HL-60 (cell line): ENCODE results near the gene CYP27B1.

Source experiments
- DNase-seq, 2 experiments: peaks; one replicate each; pipeline ENCODE4 v3.0.0-alpha.2; 2010 to 2020; ENCODE audit warnings: low read depth in 1 of 2, low spot score in 1 of 2
- H3K27ac ChIP-seq: fragments of 250-450 bp; sonication (Bioruptor Pico); replicated peaks from 2 replicates; pipeline ENCODE4 v1.5.1; 2020; ENCODE audit warnings: mild to moderate bottlenecking, moderate library complexity
- H3K27me3 ChIP-seq: fragments of 250-450 bp; sonication (Bioruptor Pico); 2 replicates; pipeline ENCODE4 v1.5.1; 2021; ENCODE audit warnings: mild to moderate bottlenecking, moderate library complexity; ENCODE audit not compliant: insufficient read depth, poor library complexity, severe bottlenecking
- H3K4me3 ChIP-seq: replicated peaks from 2 replicates; pipeline ENCODE4 v1.5.1; 2011; ENCODE audit warnings: mild to moderate bottlenecking, control low read depth, low read length; ENCODE audit not compliant: insufficient read depth
- GABPA ChIP-seq: IDR thresholded peaks from 2 replicates; pipeline ENCODE4 v1.6.1; 2012; ENCODE audit warnings: low read depth
- POLR2AphosphoS5 ChIP-seq: IDR thresholded peaks from 2 replicates; pipeline ENCODE4 v1.6.1; 2012; ENCODE audit warnings: low read depth
- SPI1 ChIP-seq: IDR thresholded peaks from 2 replicates; pipeline ENCODE4 v1.6.1; 2012; ENCODE audit warnings: low read depth, mild to moderate bottlenecking, borderline replicate concordance
- TF ChIP-seq, protein P1 (sequence below): IDR thresholded peaks from 2 replicates; pipeline ENCODE4 v1.6.1; 2012; ENCODE audit warnings: low read depth; ENCODE audit not compliant: insufficient replicate concordance
- TF ChIP-seq, protein P2 (sequence below): IDR thresholded peaks from one replicate; pipeline ENCODE4 v1.5.1; 2011; ENCODE audit warnings: low read length, control low read depth, inconsistent platforms; ENCODE audit not compliant: insufficient read depth

CYP27B1 gene

GRCh38 chr12:57718641-57719528 lies 48.0 kb downstream of the CYP27B1 start:
- no peak for DNase-seq
- TF ChIP-seq GABPA (no peak), POLR2AphosphoS5 (no peak), SPI1 (no peak)
- TF ChIP-seq, protein P1, sequence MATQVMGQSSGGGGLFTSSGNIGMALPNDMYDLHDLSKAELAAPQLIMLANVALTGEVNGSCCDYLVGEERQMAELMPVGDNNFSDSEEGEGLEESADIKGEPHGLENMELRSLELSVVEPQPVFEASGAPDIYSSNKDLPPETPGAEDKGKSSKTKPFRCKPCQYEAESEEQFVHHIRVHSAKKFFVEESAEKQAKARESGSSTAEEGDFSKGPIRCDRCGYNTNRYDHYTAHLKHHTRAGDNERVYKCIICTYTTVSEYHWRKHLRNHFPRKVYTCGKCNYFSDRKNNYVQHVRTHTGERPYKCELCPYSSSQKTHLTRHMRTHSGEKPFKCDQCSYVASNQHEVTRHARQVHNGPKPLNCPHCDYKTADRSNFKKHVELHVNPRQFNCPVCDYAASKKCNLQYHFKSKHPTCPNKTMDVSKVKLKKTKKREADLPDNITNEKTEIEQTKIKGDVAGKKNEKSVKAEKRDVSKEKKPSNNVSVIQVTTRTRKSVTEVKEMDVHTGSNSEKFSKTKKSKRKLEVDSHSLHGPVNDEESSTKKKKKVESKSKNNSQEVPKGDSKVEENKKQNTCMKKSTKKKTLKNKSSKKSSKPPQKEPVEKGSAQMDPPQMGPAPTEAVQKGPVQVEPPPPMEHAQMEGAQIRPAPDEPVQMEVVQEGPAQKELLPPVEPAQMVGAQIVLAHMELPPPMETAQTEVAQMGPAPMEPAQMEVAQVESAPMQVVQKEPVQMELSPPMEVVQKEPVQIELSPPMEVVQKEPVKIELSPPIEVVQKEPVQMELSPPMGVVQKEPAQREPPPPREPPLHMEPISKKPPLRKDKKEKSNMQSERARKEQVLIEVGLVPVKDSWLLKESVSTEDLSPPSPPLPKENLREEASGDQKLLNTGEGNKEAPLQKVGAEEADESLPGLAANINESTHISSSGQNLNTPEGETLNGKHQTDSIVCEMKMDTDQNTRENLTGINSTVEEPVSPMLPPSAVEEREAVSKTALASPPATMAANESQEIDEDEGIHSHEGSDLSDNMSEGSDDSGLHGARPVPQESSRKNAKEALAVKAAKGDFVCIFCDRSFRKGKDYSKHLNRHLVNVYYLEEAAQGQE, result no peak
- TF ChIP-seq, protein P2, sequence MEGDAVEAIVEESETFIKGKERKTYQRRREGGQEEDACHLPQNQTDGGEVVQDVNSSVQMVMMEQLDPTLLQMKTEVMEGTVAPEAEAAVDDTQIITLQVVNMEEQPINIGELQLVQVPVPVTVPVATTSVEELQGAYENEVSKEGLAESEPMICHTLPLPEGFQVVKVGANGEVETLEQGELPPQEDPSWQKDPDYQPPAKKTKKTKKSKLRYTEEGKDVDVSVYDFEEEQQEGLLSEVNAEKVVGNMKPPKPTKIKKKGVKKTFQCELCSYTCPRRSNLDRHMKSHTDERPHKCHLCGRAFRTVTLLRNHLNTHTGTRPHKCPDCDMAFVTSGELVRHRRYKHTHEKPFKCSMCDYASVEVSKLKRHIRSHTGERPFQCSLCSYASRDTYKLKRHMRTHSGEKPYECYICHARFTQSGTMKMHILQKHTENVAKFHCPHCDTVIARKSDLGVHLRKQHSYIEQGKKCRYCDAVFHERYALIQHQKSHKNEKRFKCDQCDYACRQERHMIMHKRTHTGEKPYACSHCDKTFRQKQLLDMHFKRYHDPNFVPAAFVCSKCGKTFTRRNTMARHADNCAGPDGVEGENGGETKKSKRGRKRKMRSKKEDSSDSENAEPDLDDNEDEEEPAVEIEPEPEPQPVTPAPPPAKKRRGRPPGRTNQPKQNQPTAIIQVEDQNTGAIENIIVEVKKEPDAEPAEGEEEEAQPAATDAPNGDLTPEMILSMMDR, result no peak
- Histone ChIP-seq H3K27me3 (no peaks in the 10 kb centered on the region), H3K4me3 (no peak overlapping the region), H3K27ac (no peak overlapping the region)

GRCh38 chr12:57717846-57718640 lies 48.8 kb downstream of the CYP27B1 start:
- Histone ChIP-seq H3K4me3 (no peak overlapping the region), H3K27ac (no peak overlapping the region), H3K27me3 (no peaks in the 10 kb centered on the region)
- TF ChIP-seq SPI1 (no peak), GABPA (no peak), POLR2AphosphoS5 (no peak)
- TF ChIP-seq, protein P1, result no peak
- TF ChIP-seq, protein P2, result no peak
- no peak for DNase-seq

GRCh38 chr12:57717131-57717530 lies 49.7 kb downstream of the CYP27B1 start:
- Histone ChIP-seq H3K27ac (no peak overlapping the region), H3K27me3 (no peaks in the 10 kb centered on the region), H3K4me3 (no peak overlapping the region)
- TF ChIP-seq GABPA, result no peak
- TF ChIP-seq, protein P1, result no peak
- TF ChIP-seq, protein P2, result no peak
- TF ChIP-seq POLR2AphosphoS5, result no peak
- TF ChIP-seq SPI1, result no peak
- no peak for DNase-seq
